Kidney (tissue), 14 donors: Measurements from ENCODE around the gene GPC5. TPM values are rescaled to one million over a fixed set of nuclear protein-coding genes. Genes with fewer than 3 reads are reported as not detected.

ENCODE experiments used
- DNase-seq, 5 donors: peaks; one replicate each; pipeline ENCODE4 v3.0.0-alpha.2; 2013 to 2020
- FAIRE-seq: peaks from 2 replicates; lab custom pipeline; 2012; peaks lifted over from hg19 to GRCh38; lab: Jason Lieb, UNC
- H3K27ac ChIP-seq, 2 donors: one replicate each; pipeline ENCODE4 v1.7.0; 2013; ENCODE audit warnings: low read depth in 2 of 2, low read length in 2 of 2, inconsistent platforms in 1 of 2
- H3K27me3 ChIP-seq: one replicate; pipeline ENCODE4 v1.7.1; 2013; ENCODE audit warnings: low read length, inconsistent platforms; ENCODE audit not compliant: control insufficient read depth, insufficient read depth
- H3K36me3 ChIP-seq, 3 donors: one replicate each; pipeline versions ENCODE4 v1.7.0 to v1.7.1; 2013; ENCODE audit warnings: low read length in 3 of 3, control low read depth in 1 of 3, inconsistent platforms in 1 of 3; ENCODE audit not compliant: insufficient read depth in 3 of 3, control insufficient read depth in 2 of 3
- H3K4me1 ChIP-seq, 3 donors: one replicate each; pipeline versions ENCODE4 v1.7.0 to v1.7.1; 2013; ENCODE audit warnings: low read length in 3 of 3, inconsistent platforms in 1 of 3, low read depth in 1 of 3; ENCODE audit not compliant: control insufficient read depth in 2 of 3, insufficient read depth in 2 of 3
- H3K4me3 ChIP-seq, 3 donors: one replicate each; pipeline versions ENCODE4 v1.7.0 to v1.8.1; 2013; ENCODE audit warnings: low read length in 3 of 3, control low read depth in 1 of 3, inconsistent platforms in 1 of 3
- H3K9ac ChIP-seq, 3 donors: one replicate each; pipeline versions ENCODE4 v1.7.0 to v1.7.1; 2013; ENCODE audit warnings: low read length in 3 of 3, control low read depth in 1 of 3, inconsistent platforms in 1 of 3
- H3K9me3 ChIP-seq, 3 donors: one replicate each; pipeline versions ENCODE4 v1.7.0 to v1.7.1; 2013; ENCODE audit warnings: low read length in 3 of 3, control low read depth in 1 of 3, inconsistent platforms in 1 of 3; ENCODE audit not compliant: control insufficient read depth in 2 of 3, insufficient read depth in 1 of 3
- intact Hi-C: fragments of 100-400 bp; cut with DNase I; formaldehyde crosslinking; loops from one replicate; pipeline ENCODE4 v1.11.1; 2022
- polyA plus RNA-seq: library from polyadenylated mRNA; stranded (reverse); fragments of 350-450 nt; fragmentation: Illumina TruSeq; extraction: RNeasy Lipid Tissue Mini Kit (QIAGEN cat#74804); gene quantifications from one replicate; pipeline ENCODE4 v1.2.3, GENCODE V29; 2014; ENCODE audit warnings: low read depth, low replicate concordance; ENCODE audit not compliant: insufficient read depth
- total RNA-seq: library from RNA; stranded (reverse); fragmentation: NEBNext Ultra II Directional; extraction: Animal tissue kit (Norgen Biotek cat#: 25700); gene quantifications from one replicate; pipeline ENCODE4 v1.2.1, GENCODE V29; 2021
- TF ChIP-seq, protein P1 (sequence below): IDR thresholded peaks from 3 replicates; pipeline ENCODE4 v1.5.1; 2012; ENCODE audit warnings: mild to moderate bottlenecking, moderate library complexity, borderline replicate concordance; ENCODE audit not compliant: insufficient read depth; ENCODE audit errors: extremely low read depth
- donor health status: control.
- donor health status: control.
- donor health status: control.
- donor health status: control.
- donor health status: control.
- donor health status: DM: yes; HTN: yes; CAD: no.
- donor health status: Normal renal cell carcinoma (clear cell type).

The GPC5 gene
- total and polyA plus RNA-seq, 2 donors from 2014 or later: 0.47 to 6.8 TPM

DNA sequence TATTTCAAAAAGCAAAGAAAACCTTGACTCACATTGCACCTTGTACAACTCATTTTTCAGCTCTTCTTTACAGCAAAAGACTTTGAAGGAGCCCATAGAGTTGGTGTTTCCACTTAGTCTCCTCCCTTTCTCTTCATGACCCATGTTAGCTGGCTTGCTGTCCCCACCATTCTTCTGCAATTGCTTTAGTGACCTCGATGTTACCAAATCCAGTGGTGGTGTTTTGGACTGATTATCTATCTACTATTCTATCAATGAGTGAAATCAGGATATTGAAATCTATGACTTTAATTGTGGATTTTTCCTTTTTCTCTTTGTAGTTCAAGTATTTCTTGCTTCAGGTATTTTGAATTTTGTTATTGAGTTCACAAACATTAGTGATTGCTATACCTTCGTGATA, 197.3 kb downstream of the GPC5 start:
- Histone ChIP-seq H3K36me3 (no peaks in the 10 kb centered on the region), H3K9me3 (no peaks in the 10 kb centered on the region), H3K4me3 (no peak overlapping the region), H3K27ac (no peak overlapping the region), H3K9ac (no peak overlapping the region), H3K4me1 (no peaks in the 10 kb centered on the region), H3K27me3 (no peaks in the 10 kb centered on the region)
- TF ChIP-seq, protein P1, sequence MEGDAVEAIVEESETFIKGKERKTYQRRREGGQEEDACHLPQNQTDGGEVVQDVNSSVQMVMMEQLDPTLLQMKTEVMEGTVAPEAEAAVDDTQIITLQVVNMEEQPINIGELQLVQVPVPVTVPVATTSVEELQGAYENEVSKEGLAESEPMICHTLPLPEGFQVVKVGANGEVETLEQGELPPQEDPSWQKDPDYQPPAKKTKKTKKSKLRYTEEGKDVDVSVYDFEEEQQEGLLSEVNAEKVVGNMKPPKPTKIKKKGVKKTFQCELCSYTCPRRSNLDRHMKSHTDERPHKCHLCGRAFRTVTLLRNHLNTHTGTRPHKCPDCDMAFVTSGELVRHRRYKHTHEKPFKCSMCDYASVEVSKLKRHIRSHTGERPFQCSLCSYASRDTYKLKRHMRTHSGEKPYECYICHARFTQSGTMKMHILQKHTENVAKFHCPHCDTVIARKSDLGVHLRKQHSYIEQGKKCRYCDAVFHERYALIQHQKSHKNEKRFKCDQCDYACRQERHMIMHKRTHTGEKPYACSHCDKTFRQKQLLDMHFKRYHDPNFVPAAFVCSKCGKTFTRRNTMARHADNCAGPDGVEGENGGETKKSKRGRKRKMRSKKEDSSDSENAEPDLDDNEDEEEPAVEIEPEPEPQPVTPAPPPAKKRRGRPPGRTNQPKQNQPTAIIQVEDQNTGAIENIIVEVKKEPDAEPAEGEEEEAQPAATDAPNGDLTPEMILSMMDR: no peak
- intact Hi-C loops: no loop called here
- FAIRE-seq (no peak), DNase-seq (no peak)

DNA sequence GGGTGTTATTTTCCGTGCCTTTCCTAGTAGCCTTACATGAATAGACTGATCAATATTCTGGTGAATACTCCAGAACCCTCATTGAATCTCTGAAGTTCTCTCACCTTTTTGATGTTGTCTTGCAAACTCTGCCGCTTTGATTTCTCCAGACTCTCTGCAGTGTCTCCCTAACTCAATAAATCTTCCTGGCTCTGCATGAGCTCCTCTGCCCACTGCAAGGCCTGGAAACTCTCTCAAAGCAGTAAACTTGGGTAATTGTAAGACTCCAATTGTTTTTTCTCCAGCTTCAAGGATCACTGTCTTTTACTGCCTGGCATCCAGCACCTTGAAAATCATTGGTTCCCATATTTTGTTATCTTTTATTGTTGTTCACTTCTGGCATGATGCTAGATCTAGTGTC, 198.4 kb downstream of the GPC5 start:
- DNase-seq: peak in 4 of 5 donors; percentile 42 to 84 (median 66)

DNA sequence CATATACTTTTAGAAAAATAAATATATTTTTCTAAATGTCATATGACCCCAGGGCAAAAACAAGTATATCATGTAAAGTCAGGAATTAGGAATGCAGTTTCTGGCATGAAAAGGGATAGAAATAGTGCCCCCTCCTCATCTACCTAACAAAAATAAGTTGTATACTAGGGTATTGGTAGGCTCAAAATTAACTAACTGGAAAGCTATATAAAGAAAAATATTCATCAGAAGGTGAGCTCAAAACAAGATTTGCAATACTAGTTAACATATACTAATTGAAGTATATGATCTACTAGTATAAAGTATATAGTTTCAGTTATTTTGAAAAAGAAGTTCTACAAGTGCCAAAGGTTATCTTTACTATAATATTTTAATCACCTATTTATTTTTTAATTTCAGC, 200.2 kb downstream of the GPC5 start:
- no peak for DNase-seq
- H3K27ac ChIP-seq: no peak overlapping the region

More for the DNA sequence above, 198.4 kb downstream of the GPC5 start:
- no peak overlapping the region for H3K4me3 ChIP-seq
- intact Hi-C loops: no loop called here
- H3K4me1 ChIP-seq: no peaks in the 10 kb centered on the region
- no peaks in the 10 kb centered on the region for H3K27me3 ChIP-seq
- no peak overlapping the region for H3K9ac ChIP-seq
- TF ChIP-seq, protein P1: no peak
- no peak for FAIRE-seq
- no peaks in the 10 kb centered on the region for H3K9me3 ChIP-seq
- no peak overlapping the region for H3K27ac ChIP-seq
- no peaks in the 10 kb centered on the region for H3K36me3 ChIP-seq

More for the DNA sequence above, 200.2 kb downstream of the GPC5 start:
- no peaks in the 10 kb centered on the region for H3K36me3 ChIP-seq
- H3K4me3 ChIP-seq: no peak overlapping the region
- H3K9me3 ChIP-seq: no peaks in the 10 kb centered on the region
- FAIRE-seq: no peak
- TF ChIP-seq, protein P1: no peak
- H3K9ac ChIP-seq: no peak overlapping the region
- no peaks in the 10 kb centered on the region for H3K27me3 ChIP-seq
- intact Hi-C loops: no loop called here
- H3K4me1 ChIP-seq: no peaks in the 10 kb centered on the region
